HEK293T (cell line): ENCODE results near the gene IQGAP3.

Experiments
- CTCF ChIA-PET: fragments of 350-600 bp; formaldehyde crosslinking; extraction: SDS; loops from one replicate; lab custom pipeline; 2021; ENCODE audit warnings: antibody characterized with exemption, inconsistent platforms; lab: Yijun Ruan, JAX
- POLR2A ChIA-PET: fragments of 350-600 bp; formaldehyde crosslinking; extraction: SDS; loops from one replicate; lab custom pipeline; 2020; ENCODE audit warnings: antibody characterized with exemption, inconsistent platforms; lab: Yijun Ruan, JAX
- DNase-seq: peaks from one replicate; pipeline ENCODE4 v3.0.0; 2012; ENCODE audit warnings: mixed read lengths; ENCODE audit errors: extremely low spot score
- ARNT ChIP-seq: fragments of 450-650 bp; IDR thresholded peaks from 2 replicates; pipeline ENCODE4 v1.6.1; 2017; ENCODE audit warnings: mild to moderate bottlenecking
- BHLHE40 ChIP-seq: fragments of 450-650 bp; IDR thresholded peaks from 2 replicates; pipeline ENCODE4 v1.6.1; 2016; ENCODE audit warnings: mild to moderate bottlenecking, moderate library complexity, borderline replicate concordance
- CTBP1 ChIP-seq: fragments of 450-650 bp; IDR thresholded peaks from 2 replicates; pipeline ENCODE4 v1.6.1; 2016; ENCODE audit warnings: borderline replicate concordance
- ELF4 ChIP-seq: fragments of 450-650 bp; IDR thresholded peaks from 2 replicates; pipeline ENCODE4 v1.6.1; 2017; ENCODE audit warnings: antibody characterized with exemption
- FOXA1 ChIP-seq: fragments of 450-650 bp; IDR thresholded peaks from 2 replicates; pipeline ENCODE4 v1.6.1; 2016; ENCODE audit warnings: mild to moderate bottlenecking
- FOXK2 ChIP-seq: fragments of 450-650 bp; IDR thresholded peaks from 2 replicates; pipeline ENCODE4 v1.6.1; 2016; ENCODE audit warnings: mild to moderate bottlenecking
- FOXM1 ChIP-seq: fragments of 450-650 bp; IDR thresholded peaks from 2 replicates; pipeline ENCODE4 v1.6.1; 2017; ENCODE audit warnings: mild to moderate bottlenecking, borderline replicate concordance
- HDGF ChIP-seq: fragments of 450-650 bp; IDR thresholded peaks from 2 replicates; pipeline ENCODE4 v1.6.1; 2017; ENCODE audit warnings: antibody characterized with exemption, borderline replicate concordance
- L3MBTL2 ChIP-seq: fragments of 450-650 bp; conservative IDR thresholded peaks from 2 replicates; pipeline ENCODE4 v1.6.1; 2016; ENCODE audit warnings: mild to moderate bottlenecking
- LEF1 ChIP-seq: fragments of 450-650 bp; IDR thresholded peaks from 2 replicates; pipeline ENCODE4 v1.6.1; 2017; ENCODE audit warnings: mild to moderate bottlenecking, borderline replicate concordance
- NFRKB ChIP-seq: fragments of 450-650 bp; IDR thresholded peaks from 2 replicates; pipeline ENCODE4 v1.6.1; 2016; ENCODE audit warnings: mild to moderate bottlenecking, moderate library complexity
- PKNOX1 ChIP-seq: fragments of 450-650 bp; IDR thresholded peaks from 2 replicates; pipeline ENCODE4 v1.6.1; 2016
- SP1 ChIP-seq: fragments of 450-650 bp; IDR thresholded peaks from 2 replicates; pipeline ENCODE4 v1.6.1; 2017
- SUZ12 ChIP-seq: fragments of 450-650 bp; IDR thresholded peaks from 2 replicates; pipeline ENCODE4 v1.6.1; 2016; ENCODE audit warnings: mild to moderate bottlenecking
- TARDBP ChIP-seq: fragments of 450-650 bp; IDR thresholded peaks from 2 replicates; pipeline ENCODE4 v1.6.1; 2016
- ZNF384 ChIP-seq: fragments of 450-650 bp; IDR thresholded peaks from 2 replicates; pipeline ENCODE4 v1.6.1; 2016

Gene IQGAP3

GRCh38 chr1:156484480-156485058 lies 87.8 kb downstream of the IQGAP3 start:
- DNase-seq: no peak
- POLR2A ChIA-PET: interaction anchor here (0.8 to 4.1 kb wide), 4 partner anchors 12 to 70 kb away, joined by 3 to 25 read pairs (median 4); partner anchors contain the start of gene MEF2D
- CTCF ChIA-PET: interaction anchor here (1.0 to 1.7 kb wide), 3 partner anchors 12 to 44 kb away, joined by 3 to 5 read pairs (median 4); no protein-coding TSS in a partner anchor
- no peak for TF ChIP-seq ARNT

- TF ChIP-seq CTBP1 (no peak), ELF4 (no peak), ARNT (no peak), L3MBTL2 (no peak), SP1 (no peak), LEF1 (no peak), FOXM1 (no peak), ZNF384 (no peak), TARDBP (no peak), SUZ12 (no peak), HDGF (no peak), FOXA1 (no peak), NFRKB (no peak), PKNOX1 (no peak), BHLHE40 (no peak)
- CTCF ChIA-PET: interaction anchor here (0.9 to 1.7 kb wide), 3 partner anchors 13 to 26 kb away, joined by 3 to 5 read pairs (median 4); partner anchors contain the start of gene MEF2D
- POLR2A ChIA-PET: interaction anchor here (1.0 to 4.1 kb wide), 2 partner anchors 18 to 26 kb away, joined by 3 to 25 read pairs; partner anchors contain the start of gene MEF2D
- no peak for DNase-seq
Observed at GRCh38 chr1:156483397-156483796, 89.0 kb downstream of the IQGAP3 start.

GRCh38 chr1:156482276-156482675 lies 90.1 kb downstream of the IQGAP3 start:
- ChIA-PET CTCF (interaction anchor here (0.5 to 1.3 kb wide), 4 partner anchors 19 to 137 kb away, joined by 3 read pairs; partner anchors contain the start of genes HAPLN2 and MEF2D), POLR2A (interaction anchor here (1.0 to 4.1 kb wide), 2 partner anchors 19 to 109 kb away, joined by 3 to 25 read pairs; partner anchors contain the start of genes MEF2D and NAXE)
- no peak for TF ChIP-seq BHLHE40
- no peak for TF ChIP-seq LEF1
- TF ChIP-seq ARNT: no peak
- TF ChIP-seq FOXK2: no peak
- no peak for TF ChIP-seq TARDBP
- no peak for TF ChIP-seq ZNF384
- TF ChIP-seq FOXM1: no peak
- TF ChIP-seq SUZ12: no peak
- DNase-seq: no peak

- DNase-seq: no peak
- ChIA-PET CTCF (interaction anchor here (0.5 to 1.4 kb wide), 14 partner anchors 9 to 138 kb away, joined by 3 to 39 read pairs (median 4); partner anchors contain the start of genes HAPLN2 and MEF2D), POLR2A (interaction anchor here (1.3 to 1.6 kb wide), 2 partner anchors 19 to 24 kb away, joined by 4 to 20 read pairs; partner anchors contain the start of gene MEF2D)
- TF ChIP-seq LEF1 (no peak), FOXM1 (no peak), ELF4 (no peak), BHLHE40 (no peak), PKNOX1 (no peak), L3MBTL2 (no peak)
Observed at GRCh38 chr1:156481527-156481926, 90.8 kb downstream of the IQGAP3 start.

- POLR2A ChIA-PET: interaction anchor here (0.5 to 1.6 kb wide), 4 partner anchors 9 to 96 kb away, joined by 3 to 20 read pairs (median 4); partner anchors contain the start of gene MEF2D
- DNase-seq: peak; percentile 85
Observed at GRCh38 chr1:156480411-156481192, 91.8 kb downstream of the IQGAP3 start.

More at GRCh38 chr1:156480411-156481192, 91.8 kb downstream of the IQGAP3 start:
- CTCF ChIA-PET: interaction anchor here (0.5 to 1.4 kb wide), 19 partner anchors 10 to 149 kb away, joined by 3 to 39 read pairs (median 5); partner anchors contain the start of gene MEF2D
- TF ChIP-seq FOXA1 (no peak), SP1 (no peak), ARNT (no peak), ELF4 (no peak), FOXK2 (no peak), ZNF384 (no peak), PKNOX1 (no peak), BHLHE40 (no peak), HDGF (no peak), FOXM1 (no peak), L3MBTL2 (no peak)
